ENCODE results near the gene MYO1F.

Gene MYO1F

DNA sequence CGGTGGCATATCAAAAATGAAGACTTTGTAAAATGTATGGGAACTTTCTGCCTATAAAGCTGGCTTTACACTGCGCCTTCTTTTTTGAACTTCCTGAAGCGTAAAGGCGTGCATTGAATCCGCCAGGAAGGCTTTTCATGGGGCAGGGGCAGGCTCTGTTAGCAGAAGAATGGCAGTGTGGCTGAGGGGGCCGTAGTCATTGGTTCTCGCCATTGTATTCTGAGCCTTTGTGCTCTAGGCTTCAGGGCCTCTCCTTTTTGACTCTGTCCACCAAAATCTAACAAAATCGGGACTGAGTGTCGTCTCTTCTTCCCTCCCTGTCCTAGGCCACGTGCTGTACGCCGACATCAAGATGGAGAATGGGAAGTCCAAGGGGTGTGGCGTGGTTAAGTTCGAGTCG lies 88.9 kb downstream of the MYO1F start:
- no peak for DNase-seq

DNA sequence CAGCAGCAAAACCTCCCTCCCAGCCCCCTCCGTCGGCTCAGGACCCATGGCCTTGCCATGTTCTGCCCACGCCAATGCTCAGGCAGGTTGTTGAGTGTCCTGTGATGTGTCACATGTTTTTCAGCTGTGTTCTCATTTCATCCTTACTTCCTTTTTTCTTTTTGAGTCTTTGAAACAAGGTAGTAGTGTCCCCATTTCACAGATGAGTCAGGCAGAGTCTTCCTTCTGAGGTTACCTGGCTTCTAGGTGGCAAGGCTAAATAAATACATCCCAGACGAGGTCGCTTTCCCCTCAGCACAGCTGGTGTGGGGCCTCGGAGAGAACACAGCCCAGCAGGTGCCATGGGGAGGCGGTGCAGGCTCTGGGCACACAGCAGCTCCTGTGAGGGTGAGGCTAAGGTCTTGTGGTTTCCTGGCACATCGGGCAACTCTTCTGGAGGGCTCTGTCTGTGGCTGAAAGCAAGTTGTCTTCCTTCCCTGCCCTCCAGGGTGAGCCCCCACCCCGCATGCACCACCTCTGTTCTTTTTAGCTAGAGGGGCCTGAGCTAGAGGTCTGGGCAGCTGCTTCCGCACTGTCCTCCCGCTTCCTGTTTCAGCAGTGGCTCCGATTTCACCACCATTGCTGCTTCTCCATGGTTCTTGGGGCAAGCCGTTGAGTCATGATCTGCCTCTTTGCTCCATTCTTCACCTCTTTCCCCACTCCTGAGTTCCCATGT lies 89.9 kb downstream of the MYO1F start:
- no peak for DNase-seq

DNA sequence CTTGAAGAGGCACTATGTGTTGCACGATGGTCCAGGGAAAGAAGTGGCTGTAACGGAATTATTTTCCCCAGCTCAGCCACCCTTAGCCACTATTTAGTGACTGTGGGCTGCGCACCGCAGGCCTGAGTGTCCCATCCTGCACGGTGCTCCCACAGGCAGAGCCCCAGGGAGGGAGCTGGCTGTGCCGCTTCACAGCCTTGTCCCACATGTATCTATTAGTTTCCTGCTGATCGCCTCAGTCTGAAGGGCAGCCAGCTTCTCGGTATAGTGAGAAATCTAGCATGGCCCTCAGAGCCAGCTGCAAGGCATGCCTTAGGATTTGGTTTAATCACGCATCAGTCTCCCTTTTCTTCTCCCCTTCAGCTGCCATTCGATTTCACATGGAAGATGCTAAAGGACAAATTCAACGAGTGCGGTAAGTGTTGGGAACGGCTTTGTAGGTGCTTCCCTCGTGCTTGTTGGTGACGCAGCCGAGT lies 90.5 kb downstream of the MYO1F start:
- no peak for DNase-seq

DNA sequence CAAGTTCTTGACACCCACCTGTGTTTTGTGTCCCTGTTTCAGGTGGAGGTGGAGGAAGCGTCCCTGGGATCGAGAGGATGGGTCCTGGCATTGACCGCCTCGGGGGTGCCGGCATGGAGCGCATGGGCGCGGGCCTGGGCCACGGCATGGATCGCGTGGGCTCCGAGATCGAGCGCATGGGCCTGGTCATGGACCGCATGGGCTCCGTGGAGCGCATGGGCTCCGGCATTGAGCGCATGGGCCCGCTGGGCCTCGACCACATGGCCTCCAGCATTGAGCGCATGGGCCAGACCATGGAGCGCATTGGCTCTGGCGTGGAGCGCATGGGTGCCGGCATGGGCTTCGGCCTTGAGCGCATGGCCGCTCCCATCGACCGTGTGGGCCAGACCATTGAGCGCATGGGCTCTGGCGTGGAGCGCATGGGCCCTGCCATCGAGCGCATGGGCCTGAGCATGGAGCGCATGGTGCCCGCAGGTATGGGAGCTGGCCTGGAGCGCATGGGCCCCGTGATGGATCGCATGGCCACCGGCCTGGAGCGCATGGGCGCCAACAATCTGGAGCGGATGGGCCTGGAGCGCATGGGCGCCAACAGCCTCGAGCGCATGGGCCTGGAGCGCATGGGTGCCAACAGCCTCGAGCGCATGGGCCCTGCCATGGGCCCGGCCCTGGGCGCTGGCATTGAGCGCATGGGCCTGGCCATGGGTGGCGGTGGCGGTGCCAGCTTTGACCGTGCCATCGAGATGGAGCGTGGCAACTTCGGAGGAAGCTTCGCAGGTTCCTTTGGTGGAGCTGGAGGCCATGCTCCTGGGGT lies 91.5 kb downstream of the MYO1F start:
- no peak for DNase-seq

DNA sequence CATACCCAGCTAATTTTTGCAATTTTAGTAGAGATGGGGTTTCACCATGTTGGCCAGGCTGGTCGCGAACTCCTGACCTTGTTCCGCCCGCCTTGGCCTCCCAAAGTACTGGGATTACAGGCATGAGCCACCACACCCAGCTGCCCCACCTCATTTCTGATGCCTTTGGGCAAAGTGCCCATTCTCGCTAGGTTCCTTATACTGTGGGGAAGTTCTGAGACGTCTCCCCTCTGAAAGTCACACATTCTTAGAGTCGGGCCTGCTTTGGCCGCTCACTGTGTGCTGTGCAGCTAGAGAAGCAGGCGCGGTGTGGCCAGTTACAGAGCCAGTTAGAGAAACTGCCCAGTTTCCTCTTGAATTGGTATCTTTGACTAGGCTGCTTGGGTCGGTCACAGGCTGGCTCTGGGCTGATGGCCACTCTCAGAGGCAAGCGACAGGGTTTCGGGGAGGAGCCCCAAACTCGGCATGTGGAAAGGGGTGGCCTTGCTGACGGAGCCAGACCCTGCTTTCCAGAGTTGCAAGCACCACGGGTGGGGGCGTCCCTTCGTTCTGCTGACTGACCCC lies 92.8 kb downstream of the MYO1F start:
- no peak for DNase-seq

DNA sequence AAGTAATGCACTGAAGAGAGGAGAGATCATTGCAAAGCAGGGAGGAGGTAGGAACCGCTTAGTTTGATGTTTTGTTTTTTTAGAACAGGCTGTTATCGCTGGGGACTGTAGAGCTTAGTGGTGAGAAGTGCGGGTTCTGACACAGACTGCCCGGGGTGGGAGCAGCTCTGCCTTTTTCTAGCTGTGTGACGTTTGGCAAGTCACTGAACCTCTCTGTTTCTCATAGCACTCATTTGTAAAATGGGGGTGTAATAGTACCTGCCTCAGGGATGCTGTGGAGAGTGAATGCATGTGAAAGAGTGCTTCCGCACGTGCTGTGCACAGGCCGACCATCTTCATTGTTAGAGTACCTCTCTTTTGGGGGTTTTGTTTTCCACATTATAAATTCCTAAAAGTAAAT lies 94.1 kb downstream of the MYO1F start:
- no peak for DNase-seq

DNA sequence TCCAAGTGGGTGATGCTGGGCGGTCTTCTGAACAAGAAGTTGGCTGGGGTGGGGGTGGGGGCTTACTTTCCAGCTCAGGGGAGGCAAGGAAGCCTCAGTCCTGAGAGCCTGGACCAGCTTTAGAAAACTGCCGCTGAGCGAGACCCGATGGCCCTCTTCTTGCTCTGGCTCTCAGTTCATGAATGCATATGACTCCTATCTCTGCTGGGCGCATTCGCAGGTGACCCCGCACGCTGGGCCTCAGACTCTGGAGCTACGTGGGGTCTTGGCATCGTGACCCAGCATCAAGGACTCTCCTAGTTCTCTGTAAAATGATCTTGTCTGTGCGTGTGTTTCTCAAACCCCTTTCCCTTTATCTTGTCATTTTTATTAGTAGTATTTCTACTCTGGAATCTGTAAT lies 94.5 kb downstream of the MYO1F start:
- DNase-seq: no peak

DNA sequence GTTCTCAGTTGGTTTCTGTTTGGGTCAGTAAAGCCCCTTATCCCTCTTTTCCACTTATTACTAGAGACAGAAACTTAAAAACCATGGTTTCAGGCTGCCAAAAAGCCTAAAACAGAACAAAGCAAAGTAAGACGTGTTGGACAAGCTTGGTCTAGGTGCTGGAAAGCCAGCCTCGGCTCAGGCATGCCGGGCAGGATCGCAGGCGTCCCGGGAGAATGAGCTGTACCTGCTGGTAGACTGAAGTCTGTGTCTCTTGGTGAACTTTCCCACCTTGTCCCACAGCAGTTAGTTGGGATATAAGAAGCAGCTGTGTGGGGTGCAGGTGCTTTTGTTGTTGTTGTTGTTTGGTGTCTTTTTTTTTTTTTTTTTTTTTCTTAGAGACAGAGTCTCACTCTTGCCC lies 95.6 kb downstream of the MYO1F start:
- no peak for DNase-seq

DNA sequence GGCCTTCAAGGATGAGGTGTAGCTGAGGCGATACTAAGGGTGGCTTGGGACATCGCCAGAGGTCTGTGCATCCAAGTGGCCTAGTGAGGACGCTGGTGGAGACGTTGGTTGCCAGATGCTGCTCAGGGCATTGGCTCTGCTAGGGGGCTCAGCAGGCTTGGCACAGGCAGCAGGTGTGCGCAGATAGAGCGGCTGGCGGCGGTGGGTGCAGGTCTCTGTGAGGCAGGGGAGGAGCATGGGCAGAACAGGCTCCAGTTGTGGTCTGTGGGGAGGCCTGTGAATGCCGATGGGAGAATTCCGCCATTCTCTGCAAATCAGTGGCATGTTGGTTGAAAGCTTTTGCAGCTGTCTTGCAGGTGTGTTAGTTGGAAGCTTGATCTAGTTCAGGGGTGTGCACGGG lies 96.0 kb downstream of the MYO1F start:
- DNase-seq: no peak

DNA sequence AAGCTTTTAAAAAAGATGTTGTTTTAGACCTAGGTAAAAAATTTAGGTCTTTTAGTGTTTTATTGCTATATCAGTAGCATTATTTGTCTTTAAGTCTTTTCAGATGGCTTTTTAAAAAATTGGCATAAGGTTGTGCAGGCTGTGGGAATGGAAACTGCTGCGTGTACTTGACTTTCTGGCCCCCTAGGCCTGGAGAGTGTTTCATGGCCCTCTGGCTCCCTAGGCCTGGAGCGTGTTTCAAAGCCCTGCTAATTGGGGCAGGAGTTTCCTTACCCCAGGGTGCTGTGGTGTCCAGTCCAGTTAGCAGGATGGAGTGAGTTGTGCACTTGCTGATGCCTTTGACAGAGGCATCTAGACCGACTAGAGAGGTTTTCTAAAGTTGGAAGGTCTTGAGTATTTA lies 98.6 kb downstream of the MYO1F start:
- DNase-seq: no peak

DNA sequence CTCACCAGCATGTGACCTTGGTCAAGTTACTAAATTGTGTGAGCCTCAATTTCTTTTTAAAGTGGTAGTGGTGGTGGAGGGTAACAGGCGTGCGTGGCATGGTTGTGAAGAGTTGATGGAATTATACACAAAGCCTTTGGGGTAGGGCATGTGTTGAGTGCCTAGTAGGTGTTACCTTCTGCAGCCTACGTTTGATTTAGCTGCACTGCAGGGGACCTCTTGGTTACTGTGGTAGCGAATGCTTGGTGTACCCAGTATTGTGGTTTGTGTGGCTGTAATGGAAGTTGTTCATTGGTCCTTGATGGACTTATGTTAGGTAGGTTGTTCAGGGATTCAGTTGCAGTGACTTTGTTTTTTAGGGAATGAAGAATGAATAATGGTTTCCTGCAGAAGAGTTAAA lies 99.4 kb downstream of the MYO1F start:
- no peak for DNase-seq

DNA sequence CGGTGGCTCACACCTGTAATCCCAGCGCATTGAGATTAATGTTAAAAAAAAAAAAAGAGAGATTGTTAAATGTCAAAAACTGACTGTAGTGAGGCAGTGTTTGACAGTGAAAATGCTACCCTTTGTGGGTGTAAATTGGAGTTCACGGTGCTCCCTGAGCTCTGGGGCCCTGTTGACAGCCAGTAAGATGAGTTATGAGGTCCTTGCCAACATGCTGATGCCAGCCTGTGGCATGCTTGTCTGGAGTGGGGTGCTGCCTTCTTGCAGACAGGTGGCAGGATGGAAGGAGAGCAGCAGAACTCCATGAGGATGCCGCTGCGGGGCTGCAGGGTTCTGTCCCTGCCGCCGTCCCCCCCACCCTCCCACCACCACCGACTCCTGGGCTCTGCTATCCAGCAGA lies 100.7 kb downstream of the MYO1F start:
- no peak for DNase-seq

DNA sequence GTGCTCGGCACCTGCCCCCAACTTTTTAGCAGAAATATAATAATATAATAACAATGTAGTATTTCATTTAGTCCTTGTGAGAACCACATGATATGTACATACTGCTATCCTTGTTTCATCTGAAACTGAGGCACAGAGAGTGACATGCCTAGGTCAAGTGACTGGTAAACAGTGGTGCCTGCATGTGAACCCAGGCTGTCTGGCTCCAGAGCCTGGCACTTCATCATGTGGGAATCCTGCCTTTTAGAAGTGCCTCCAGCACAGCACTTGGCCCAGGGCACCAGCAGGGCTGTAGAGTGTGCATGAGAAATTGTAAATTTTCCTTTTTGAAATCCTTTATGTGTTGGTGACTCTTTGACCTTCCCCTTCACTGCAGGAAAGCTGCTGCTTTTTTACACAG lies 102.2 kb downstream of the MYO1F start:
- DNase-seq: no peak

DNA sequence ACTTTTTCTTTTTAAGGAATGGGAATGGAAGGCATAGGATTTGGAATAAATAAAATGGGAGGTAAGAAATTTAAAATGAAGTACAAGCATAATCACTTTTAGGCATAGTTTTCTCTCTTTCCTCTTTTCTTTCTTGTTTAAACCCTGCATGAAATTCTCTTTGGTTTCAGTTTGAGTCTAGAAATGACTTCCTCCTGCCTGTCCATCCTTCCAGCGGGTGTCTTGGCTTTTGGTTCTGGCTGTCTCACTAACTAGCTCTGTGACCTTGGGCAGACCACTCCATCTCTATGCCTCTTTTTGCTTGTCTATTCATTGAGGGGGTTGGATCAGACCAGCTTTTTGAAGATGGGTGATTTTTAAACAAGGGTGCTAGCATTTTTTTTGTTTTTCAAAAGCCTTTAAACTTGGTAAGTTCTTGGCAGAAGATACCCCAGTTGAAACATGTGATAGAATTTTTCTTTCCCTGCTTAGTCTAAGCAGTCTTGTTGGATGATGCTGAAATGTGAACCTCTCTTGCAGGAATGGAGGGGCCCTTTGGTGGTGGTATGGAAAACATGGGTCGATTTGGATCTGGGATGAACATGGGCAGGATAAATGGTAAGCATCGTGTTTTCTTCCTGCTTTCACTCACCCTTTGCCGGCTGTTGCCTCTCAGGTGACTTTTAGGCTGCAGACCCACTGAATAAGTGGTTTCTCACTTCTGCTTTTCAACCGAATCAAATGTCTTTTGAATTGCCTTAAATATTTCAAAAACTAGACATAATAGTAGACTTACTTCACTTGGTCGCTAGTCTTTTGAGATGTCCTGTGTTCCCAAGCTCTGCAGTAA lies 103.4 kb downstream of the MYO1F start:
- no peak for DNase-seq

Data from NCI-H187 treated with DMSO at 0.1 percent for 48 hours (cell line).